Stimulated activated naive CD8-positive, alpha-beta T cell treated with anti-CD3 and anti-CD28 coated beads, Interleukin-15, Interleukin-2, amounts not matched to agents 100 ng/mL and 50 ng/mL, for 24 hours (primary cell): ENCODE results near the gene ARHGEF10L.

ENCODE experiments used
- H3K27ac Mint-ChIP-seq: one replicate; pipeline ENCODE4 v1.8.0; 2021; ENCODE audit warnings: mild to moderate bottlenecking, mixed read lengths
- H3K27me3 Mint-ChIP-seq: one replicate; pipeline ENCODE4 v1.8.0; 2021; ENCODE audit warnings: mixed read lengths
- H3K36me3 Mint-ChIP-seq: one replicate; pipeline ENCODE4 v1.8.0; 2021; ENCODE audit warnings: low read depth, mixed read lengths
- H3K4me1 Mint-ChIP-seq: one replicate; pipeline ENCODE4 v1.8.0; 2021; ENCODE audit warnings: low read depth, mixed read lengths
- H3K4me3 Mint-ChIP-seq: one replicate; pipeline ENCODE4 v1.8.0; 2021; ENCODE audit warnings: mild to moderate bottlenecking, mixed read lengths
- H3K9me3 Mint-ChIP-seq: one replicate; pipeline ENCODE4 v1.8.0; 2021; ENCODE audit warnings: mixed read lengths

Gene ARHGEF10L

GRCh38 chr1:17646444-17647280 lies 107.2 kb downstream of the ARHGEF10L start:
- Mint-ChIP-seq H3K27ac (no peak overlapping the region), H3K9me3 (no peaks in the 10 kb centered on the region), H3K27me3 (no peaks in the 10 kb centered on the region), H3K4me3 (no peak overlapping the region), H3K36me3 (no peaks in the 10 kb centered on the region), H3K4me1 (no peaks in the 10 kb centered on the region)

GRCh38 chr1:17648457-17649145 lies 109.1 kb downstream of the ARHGEF10L start:
- Mint-ChIP-seq H3K27ac (no peak overlapping the region), H3K4me3 (no peak overlapping the region), H3K9me3 (no peaks in the 10 kb centered on the region), H3K36me3 (no peaks in the 10 kb centered on the region), H3K4me1 (no peaks in the 10 kb centered on the region), H3K27me3 (no peaks in the 10 kb centered on the region)

DNA sequence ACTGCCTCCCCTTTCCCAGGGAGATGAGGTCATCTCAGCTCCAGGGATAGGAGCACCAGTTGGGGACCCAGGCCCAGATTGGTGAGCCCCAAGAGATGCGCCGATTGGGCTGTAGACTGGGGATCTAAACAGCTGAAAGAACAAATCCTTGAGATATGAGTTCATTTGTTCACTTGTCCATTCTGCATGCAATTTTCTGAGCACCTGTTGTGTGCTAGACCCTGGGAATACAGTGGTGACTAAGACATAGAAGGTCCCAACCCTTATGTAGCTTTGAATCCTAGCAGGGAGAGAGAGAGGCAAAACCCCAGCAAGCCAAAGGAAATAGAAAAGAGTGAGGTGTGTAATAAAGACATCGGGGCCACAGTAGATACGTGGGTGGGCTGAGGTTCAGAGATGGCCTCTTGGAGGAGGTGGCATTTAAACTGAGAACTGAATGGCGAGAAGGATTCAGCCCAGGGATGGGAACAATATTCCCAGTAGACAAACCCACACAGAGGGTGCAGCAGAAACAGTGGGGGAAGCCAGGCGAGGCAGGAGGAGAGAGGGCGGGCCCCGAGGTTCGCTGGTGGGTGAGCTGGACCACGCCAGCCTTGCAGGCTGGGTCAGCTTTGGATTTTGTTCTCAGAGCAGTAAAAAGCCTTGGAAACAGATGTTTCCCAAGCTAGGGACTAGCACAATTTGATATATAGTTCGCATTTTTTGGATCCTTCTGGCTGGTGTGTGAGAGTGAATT lies 110.0 kb downstream of the ARHGEF10L start:
- no peaks in the 10 kb centered on the region for H3K27me3 Mint-ChIP-seq
- H3K27ac Mint-ChIP-seq: no peak overlapping the region
- no peaks in the 10 kb centered on the region for H3K4me1 Mint-ChIP-seq
- no peaks in the 10 kb centered on the region for H3K9me3 Mint-ChIP-seq
- H3K36me3 Mint-ChIP-seq: no peaks in the 10 kb centered on the region
- no peak overlapping the region for H3K4me3 Mint-ChIP-seq

- no peaks in the 10 kb centered on the region for H3K4me1 Mint-ChIP-seq
- no peaks in the 10 kb centered on the region for H3K36me3 Mint-ChIP-seq
- H3K27ac Mint-ChIP-seq: no peak overlapping the region
- no peaks in the 10 kb centered on the region for H3K27me3 Mint-ChIP-seq
- H3K9me3 Mint-ChIP-seq: no peaks in the 10 kb centered on the region
- no peak overlapping the region for H3K4me3 Mint-ChIP-seq
Measured at GRCh38 chr1:17653276-17653675, 113.8 kb downstream of the ARHGEF10L start.

DNA sequence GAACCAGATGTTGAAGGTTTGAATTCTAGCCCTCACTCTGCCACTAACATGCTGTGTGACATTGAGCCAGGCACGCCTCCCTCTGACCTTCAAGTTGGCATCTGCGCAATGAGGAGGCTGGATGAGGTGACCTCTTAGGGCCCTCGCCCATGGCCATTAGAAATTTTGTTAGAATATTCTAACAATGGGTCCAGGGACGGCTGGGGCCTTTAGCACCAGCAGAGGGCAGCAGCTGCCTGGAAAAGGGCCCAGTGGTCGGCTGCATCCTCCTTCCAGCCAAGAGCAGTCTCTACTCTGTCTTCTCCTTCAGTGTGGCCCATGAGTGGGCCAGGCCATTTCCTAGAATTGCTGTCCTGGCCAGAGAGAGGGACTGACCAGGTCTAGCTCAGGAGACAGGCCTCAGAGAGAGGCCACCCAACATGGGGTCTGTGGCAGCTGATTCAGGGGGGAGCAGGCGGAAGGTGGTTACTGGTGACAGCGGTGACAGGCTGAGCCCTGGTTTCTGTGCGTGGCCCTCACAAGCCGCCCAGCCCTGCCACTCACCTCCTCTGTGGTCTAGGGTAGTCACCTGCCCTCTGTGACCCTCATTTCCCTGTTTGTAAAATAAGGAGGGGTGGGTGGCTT lies 114.3 kb downstream of the ARHGEF10L start:
- no peak overlapping the region for H3K4me3 Mint-ChIP-seq
- H3K36me3 Mint-ChIP-seq: no peaks in the 10 kb centered on the region
- no peak overlapping the region for H3K27ac Mint-ChIP-seq
- H3K9me3 Mint-ChIP-seq: no peaks in the 10 kb centered on the region
- H3K27me3 Mint-ChIP-seq: no peaks in the 10 kb centered on the region
- no peaks in the 10 kb centered on the region for H3K4me1 Mint-ChIP-seq

DNA sequence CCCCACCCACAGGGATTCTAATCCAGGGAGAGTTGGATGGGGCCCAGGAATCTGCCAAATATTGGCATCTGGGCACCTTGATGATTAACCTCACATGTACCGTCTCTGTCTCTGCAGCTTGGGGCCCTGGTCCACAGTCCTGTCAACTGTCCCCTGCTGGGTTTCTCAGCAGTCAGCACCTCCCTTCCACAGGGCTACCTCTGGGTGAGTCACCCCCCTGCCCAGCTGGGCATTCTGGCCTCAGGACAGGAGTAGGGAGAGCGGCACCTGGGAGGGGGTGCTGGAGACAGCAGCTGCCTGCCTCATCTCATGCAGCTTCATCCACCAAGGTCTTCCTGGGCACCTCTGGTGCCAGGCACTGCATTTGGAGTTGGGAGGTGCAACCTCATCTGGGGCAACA lies 115.0 kb downstream of the ARHGEF10L start:
- no peaks in the 10 kb centered on the region for H3K4me1 Mint-ChIP-seq
- H3K36me3 Mint-ChIP-seq: no peaks in the 10 kb centered on the region
- H3K9me3 Mint-ChIP-seq: no peaks in the 10 kb centered on the region
- H3K27me3 Mint-ChIP-seq: no peaks in the 10 kb centered on the region
- H3K27ac Mint-ChIP-seq: no peak overlapping the region
- H3K4me3 Mint-ChIP-seq: no peak overlapping the region

- Mint-ChIP-seq H3K9me3 (no peaks in the 10 kb centered on the region), H3K4me3 (no peak overlapping the region), H3K4me1 (no peaks in the 10 kb centered on the region), H3K27me3 (no peaks in the 10 kb centered on the region), H3K27ac (no peak overlapping the region), H3K36me3 (no peaks in the 10 kb centered on the region)
Measured at GRCh38 chr1:17655169-17655568, 115.7 kb downstream of the ARHGEF10L start.

DNA sequence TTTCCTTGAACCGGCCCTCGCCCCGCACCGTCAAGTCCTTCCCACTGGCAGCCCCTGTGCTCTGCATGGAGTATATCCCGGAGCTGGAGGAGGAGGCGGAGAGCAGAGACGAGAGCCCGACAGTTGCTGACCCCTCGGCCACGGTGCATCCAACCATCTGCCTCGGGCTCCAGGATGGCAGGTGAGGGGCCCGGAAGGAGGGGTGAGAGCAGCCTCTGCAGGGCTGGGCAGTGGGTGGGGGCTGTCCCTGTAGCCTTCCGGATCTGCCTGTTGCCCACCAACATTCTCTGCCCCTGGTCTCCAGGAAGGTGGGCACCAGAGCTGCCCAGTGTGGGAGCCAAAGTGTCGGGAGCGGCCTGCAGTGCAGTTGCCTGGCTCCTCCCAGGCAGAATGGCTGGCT lies 116.4 kb downstream of the ARHGEF10L start:
- no peaks in the 10 kb centered on the region for H3K27me3 Mint-ChIP-seq
- H3K36me3 Mint-ChIP-seq: no peaks in the 10 kb centered on the region
- H3K9me3 Mint-ChIP-seq: no peaks in the 10 kb centered on the region
- H3K4me3 Mint-ChIP-seq: no peak overlapping the region
- no peak overlapping the region for H3K27ac Mint-ChIP-seq
- no peaks in the 10 kb centered on the region for H3K4me1 Mint-ChIP-seq

GRCh38 chr1:17657436-17657835 lies 117.9 kb downstream of the ARHGEF10L start:
- Mint-ChIP-seq H3K27me3 (no peaks in the 10 kb centered on the region), H3K4me1 (no peaks in the 10 kb centered on the region), H3K9me3 (no peaks in the 10 kb centered on the region), H3K27ac (no peak overlapping the region), H3K4me3 (no peak overlapping the region), H3K36me3 (no peaks in the 10 kb centered on the region)

- no peak overlapping the region for H3K4me3 Mint-ChIP-seq
- H3K27ac Mint-ChIP-seq: no peak overlapping the region
- H3K36me3 Mint-ChIP-seq: no peaks in the 10 kb centered on the region
- no peaks in the 10 kb centered on the region for H3K9me3 Mint-ChIP-seq
- H3K4me1 Mint-ChIP-seq: no peaks in the 10 kb centered on the region
- no peaks in the 10 kb centered on the region for H3K27me3 Mint-ChIP-seq
Measured at GRCh38 chr1:17658837-17659236, 119.3 kb downstream of the ARHGEF10L start.

- H3K4me1 Mint-ChIP-seq: no peaks in the 10 kb centered on the region
- H3K27ac Mint-ChIP-seq: no peak overlapping the region
- H3K4me3 Mint-ChIP-seq: no peak overlapping the region
Measured at GRCh38 chr1:17661546-17662157, 122.2 kb downstream of the ARHGEF10L start.

GRCh38 chr1:17662296-17662695 lies 122.8 kb downstream of the ARHGEF10L start:
- no peaks in the 10 kb centered on the region for H3K9me3 Mint-ChIP-seq
- no peaks in the 10 kb centered on the region for H3K36me3 Mint-ChIP-seq
- H3K27ac Mint-ChIP-seq: no peak overlapping the region
- no peak overlapping the region for H3K4me3 Mint-ChIP-seq
- H3K4me1 Mint-ChIP-seq: no peaks in the 10 kb centered on the region
- no peaks in the 10 kb centered on the region for H3K27me3 Mint-ChIP-seq

More at GRCh38 chr1:17661546-17662157, 122.2 kb downstream of the ARHGEF10L start:
- Mint-ChIP-seq H3K36me3 (no peaks in the 10 kb centered on the region), H3K27me3 (no peaks in the 10 kb centered on the region), H3K9me3 (no peaks in the 10 kb centered on the region)

- H3K27me3 Mint-ChIP-seq: no peaks in the 10 kb centered on the region
- no peak overlapping the region for H3K4me3 Mint-ChIP-seq
- no peaks in the 10 kb centered on the region for H3K36me3 Mint-ChIP-seq
- no peak overlapping the region for H3K27ac Mint-ChIP-seq
- H3K4me1 Mint-ChIP-seq: no peaks in the 10 kb centered on the region
- no peaks in the 10 kb centered on the region for H3K9me3 Mint-ChIP-seq
Measured at GRCh38 chr1:17662786-17663185, 123.3 kb downstream of the ARHGEF10L start.

GRCh38 chr1:17663646-17664045 lies 124.1 kb downstream of the ARHGEF10L start:
- Mint-ChIP-seq H3K4me3 (no peak overlapping the region), H3K36me3 (no peaks in the 10 kb centered on the region), H3K27ac (no peak overlapping the region), H3K9me3 (no peaks in the 10 kb centered on the region), H3K4me1 (no peaks in the 10 kb centered on the region), H3K27me3 (no peaks in the 10 kb centered on the region)
